CD4-positive, alpha-beta T cell treated with Interleukin-15 for 1 hour (primary cell): ENCODE data around the gene LRP1.

ENCODE experiments used
- DNase-seq: peaks from one replicate; pipeline ENCODE4 v3.0.0-alpha.2; 2020

Gene LRP1

GRCh38 chr12:57215668-57216013 is 87.4 kb downstream of the LRP1 start:
- peak; percentile 56 for DNase-seq

GRCh38 chr12:57216014-57216911 is 88.0 kb downstream of the LRP1 start, which contains the start of gene NXPH4:
Gene NXPH4, plus strand, starts transcription at chr12:57216794. Its CDS starts 176 bp downstream, at chr12:57216970.
- DNase-seq = peak; percentile 70

GRCh38 chr12:57216921-57217879 is 88.9 kb downstream of the LRP1 start:
- peak; percentile 60 for DNase-seq

- no peak for DNase-seq
Measured at GRCh38 chr12:57218030-57218853, 90.0 kb downstream of the LRP1 start.

GRCh38 chr12:57219205-57219992 is 91.1 kb downstream of the LRP1 start:
- DNase-seq = no peak

GRCh38 chr12:57219993-57220754 is 91.9 kb downstream of the LRP1 start:
- no peak for DNase-seq

GRCh38 chr12:57220770-57221168 is 92.5 kb downstream of the LRP1 start:
- DNase-seq = no peak

- no peak for DNase-seq
Measured at GRCh38 chr12:57221169-57221917, 93.1 kb downstream of the LRP1 start.

- no peak for DNase-seq
Measured at GRCh38 chr12:57222286-57223190, 94.3 kb downstream of the LRP1 start.

GRCh38 chr12:57223191-57224165 is 95.2 kb downstream of the LRP1 start:
- DNase-seq = peak; percentile 62

GRCh38 chr12:57224278-57224972 is 96.1 kb downstream of the LRP1 start:
- DNase-seq = no peak

GRCh38 chr12:57224973-57225679 is 96.8 kb downstream of the LRP1 start:
- peak; percentile 73 for DNase-seq

GRCh38 chr12:57225680-57226210 is 97.5 kb downstream of the LRP1 start:
- DNase-seq = no peak

- no peak for DNase-seq
Measured at GRCh38 chr12:57226588-57227314, 98.5 kb downstream of the LRP1 start.

GRCh38 chr12:57227315-57228115 is 99.2 kb downstream of the LRP1 start:
- DNase-seq = no peak
